ENCODE data around the gene PRKCA. TPM values are rescaled to one million over a fixed set of nuclear protein-coding genes. Genes with fewer than 3 reads are reported as not detected.
"Not testable (repeated sequence)": the region's sequence is repeated elsewhere in the genome, so short reads cannot be mapped to it uniquely, and the experiment has no call there.

The PRKCA gene
- total RNA-seq, 2 donors from 2014 or later = 10.9 to 12.4 TPM

- intact Hi-C loops (cut with DNase I) = no loop called here
- no peak for DNase-seq (ENCODE audit: low spot score)
These were observed 69.1 kb downstream of the PRKCA start for GRCh38 chr17:66371561-66371960.

- intact Hi-C loops (cut with DNase I) = no loop called here
- DNase-seq (ENCODE audit: low spot score) = no peak
These were observed 69.8 kb downstream of the PRKCA start for GRCh38 chr17:66372182-66372581.

- no peak for DNase-seq (ENCODE audit: low spot score)
- intact Hi-C loops (cut with DNase I) = no loop called here
These were observed 70.7 kb downstream of the PRKCA start for GRCh38 chr17:66373079-66373478.

GRCh38 chr17:66373944-66374817, 71.8 kb downstream of the PRKCA start:
- intact Hi-C loops (cut with DNase I) = no loop called here
- DNase-seq (ENCODE audit: low spot score) = peak; percentile 82

- intact Hi-C loops (cut with DNase I) = no loop called here
- no peak for DNase-seq (ENCODE audit: low spot score)
These were observed 72.7 kb downstream of the PRKCA start for GRCh38 chr17:66375121-66375520.

GRCh38 chr17:66378296-66378695, 75.9 kb downstream of the PRKCA start:
- intact Hi-C loops (cut with DNase I) = no loop called here
- DNase-seq (ENCODE audit: low spot score) = no peak

- DNase-seq (ENCODE audit: low spot score) = no peak
- intact Hi-C loops (cut with DNase I) = no loop called here
These were observed 77.1 kb downstream of the PRKCA start for GRCh38 chr17:66379544-66379943.

- no peak for DNase-seq (ENCODE audit: low spot score)
- intact Hi-C loops (cut with DNase I) = no loop called here
These were observed 77.6 kb downstream of the PRKCA start for GRCh38 chr17:66379996-66380395.

- DNase-seq (ENCODE audit: low spot score) = no peak
- intact Hi-C loops (cut with DNase I) = no loop called here
These were observed 79.4 kb downstream of the PRKCA start for GRCh38 chr17:66381701-66382362.

- intact Hi-C loops (cut with DNase I) = no loop called here
- no peak for DNase-seq (ENCODE audit: low spot score)
These were observed 80.9 kb downstream of the PRKCA start for GRCh38 chr17:66383333-66383732.

GRCh38 chr17:66386498-66387351, 84.3 kb downstream of the PRKCA start:
- DNase-seq (ENCODE audit: low spot score) = no peak
- intact Hi-C loops (cut with DNase I) = no loop called here

GRCh38 chr17:66387392-66387981, 85.1 kb downstream of the PRKCA start:
- DNase-seq (ENCODE audit: low spot score) = no peak
- intact Hi-C loops (cut with DNase I) = no loop called here

GRCh38 chr17:66392783-66393437, 90.5 kb downstream of the PRKCA start:
- intact Hi-C loops (cut with DNase I) = no loop called here
- DNase-seq (ENCODE audit: low spot score) = no peak

GRCh38 chr17:66395961-66396360, 93.5 kb downstream of the PRKCA start:
- intact Hi-C loops (cut with DNase I) = no loop called here
- no peak for DNase-seq (ENCODE audit: low spot score)

GRCh38 chr17:66397486-66397885, 95.1 kb downstream of the PRKCA start:
- DNase-seq (ENCODE audit: low spot score) = no peak
- intact Hi-C loops (cut with DNase I) = no loop called here

GRCh38 chr17:66398059-66398458, 95.6 kb downstream of the PRKCA start:
- intact Hi-C loops (cut with DNase I) = no loop called here
- no peak for DNase-seq (ENCODE audit: low spot score)

- no peak for DNase-seq (ENCODE audit: low spot score)
- intact Hi-C loops (cut with DNase I) = no loop called here
These were observed 96.2 kb downstream of the PRKCA start for GRCh38 chr17:66398617-66399016.

GRCh38 chr17:66399441-66399840, 97.0 kb downstream of the PRKCA start:
- intact Hi-C loops (cut with DNase I) = no loop called here
- no peak for DNase-seq (ENCODE audit: low spot score)

- intact Hi-C loops (cut with DNase I); DNase-seq (ENCODE audit: low spot score): not testable (repeated sequence)
These were observed 97.8 kb downstream of the PRKCA start for GRCh38 chr17:66400041-66400688.
